HTERT RPE-1 (cell line): ENCODE data around the gene RAB36.

Source experiments
- in situ Hi-C: fragments of 300-500 bp; cut with MboI; formaldehyde crosslinking; loops from 4 replicates; pipeline ENCODE4 v1.14.3; 2020; ENCODE audit warnings: low sequenced_read_pairs

Gene RAB36

DNA sequence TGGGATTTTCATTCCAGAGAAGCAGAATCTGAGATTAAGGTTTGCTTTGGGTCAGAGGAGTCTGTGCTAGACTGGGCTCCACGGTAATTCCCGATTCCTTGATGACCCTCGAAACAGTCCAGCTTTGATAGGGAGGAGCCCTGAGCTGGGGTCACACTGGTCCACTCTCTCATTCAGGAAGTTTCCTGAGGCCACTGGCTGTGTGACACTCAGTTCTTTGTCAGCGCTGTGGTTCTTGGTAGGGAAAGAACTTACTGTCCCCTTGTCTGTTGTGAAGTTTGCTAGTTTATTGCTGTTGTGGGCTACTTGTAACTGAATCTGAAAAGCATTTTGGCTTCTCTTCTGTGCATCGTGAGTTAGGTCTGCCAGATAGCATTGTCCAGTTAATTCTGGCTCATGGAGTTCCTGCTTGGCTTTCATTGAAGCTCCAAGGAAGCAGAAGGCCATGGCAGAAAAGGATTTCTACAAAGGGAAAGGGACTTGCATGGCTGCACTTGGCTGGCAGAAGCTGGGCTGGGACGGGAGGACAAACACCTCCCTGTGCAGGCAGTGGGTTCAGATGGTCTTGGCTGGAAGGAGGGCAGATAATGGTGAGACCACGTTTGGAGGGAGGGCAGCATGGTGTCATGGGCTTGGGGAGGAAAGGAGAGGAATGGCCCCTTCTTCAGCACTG, 58.3 kb downstream of the RAB36 start:
- in situ Hi-C loops: no loop called here

DNA sequence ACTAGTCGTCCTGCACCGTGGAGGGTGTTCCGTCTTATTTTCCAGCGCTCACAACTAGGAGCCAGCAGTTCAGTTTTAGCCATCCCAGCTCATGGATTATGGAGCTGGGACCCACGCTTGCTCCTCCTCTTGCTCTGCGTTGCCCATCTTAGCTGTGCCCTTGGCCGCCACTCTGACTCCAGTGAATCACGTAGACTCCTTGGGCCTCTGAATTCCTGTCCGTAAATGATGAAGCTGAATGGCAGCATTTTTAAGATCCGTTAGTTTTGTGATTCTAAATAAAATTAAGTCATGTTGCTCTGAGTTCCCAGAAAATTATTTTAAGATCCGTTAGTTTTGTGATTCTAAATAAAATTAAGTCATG, 58.8 kb downstream of the RAB36 start:
- in situ Hi-C loops: no loop called here

DNA sequence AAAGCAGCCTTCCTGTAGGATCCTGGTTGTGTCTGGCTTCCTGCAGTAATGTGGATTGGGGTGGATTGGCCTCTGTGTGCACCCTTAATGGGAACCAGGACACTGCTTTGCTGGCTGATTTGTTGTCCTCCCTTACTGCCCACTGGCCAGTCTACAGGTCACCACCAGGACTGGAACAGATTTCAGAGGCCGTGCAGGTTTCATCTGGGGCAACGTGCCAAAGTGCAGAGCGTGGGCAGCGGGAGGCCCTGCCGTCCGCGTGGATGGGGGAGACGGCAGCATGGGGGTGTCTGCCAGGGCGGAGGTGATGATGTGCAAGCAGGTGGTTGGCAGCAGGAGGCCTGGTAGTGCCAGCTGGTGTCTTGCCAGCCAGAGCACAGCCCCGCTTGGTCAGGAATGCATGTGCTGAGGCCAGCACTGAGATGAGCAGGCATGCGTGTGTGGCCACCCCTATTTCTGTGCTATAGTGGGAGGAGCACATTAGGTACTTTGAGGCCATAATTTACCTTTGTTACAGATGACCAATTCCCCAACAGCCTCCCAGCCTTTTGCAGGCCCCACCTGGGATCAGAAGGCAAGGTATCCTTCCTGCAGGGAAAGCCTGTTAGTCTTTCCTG, 59.4 kb downstream of the RAB36 start:
- in situ Hi-C loops: no loop called here

DNA sequence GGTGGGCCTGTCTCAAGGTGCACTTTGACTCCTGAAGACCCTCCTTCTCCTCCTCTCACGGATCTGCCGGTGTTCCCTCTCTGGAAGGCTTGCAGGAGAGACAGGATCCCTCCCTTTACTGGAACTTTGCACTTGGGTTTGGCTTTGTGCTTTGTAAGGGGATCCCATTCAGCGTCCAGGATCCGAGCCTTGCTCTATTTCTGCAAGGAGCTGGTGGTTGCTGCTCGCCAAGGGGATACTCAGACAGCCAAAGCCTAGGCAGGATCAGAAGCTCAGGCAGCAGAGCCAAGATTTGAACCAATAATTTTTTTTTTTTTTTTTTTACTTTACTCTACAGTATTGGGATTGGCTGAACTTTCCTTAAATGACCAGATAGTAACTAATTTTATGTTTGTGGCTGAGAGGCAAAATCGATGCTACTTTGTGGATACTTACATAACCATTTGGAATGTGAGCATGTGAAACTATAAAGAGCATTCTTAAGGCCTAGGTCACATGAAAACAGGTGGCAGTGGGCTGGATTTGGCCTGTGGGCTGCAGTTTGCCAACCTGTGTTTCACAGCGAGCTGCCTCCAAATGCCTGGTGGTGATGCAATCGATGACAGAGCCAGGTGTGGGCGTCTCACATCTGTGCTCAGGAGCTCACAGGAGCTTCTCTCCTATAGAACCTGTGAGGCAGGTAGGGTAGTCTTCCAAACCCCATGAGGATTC, 60.2 kb downstream of the RAB36 start:
- in situ Hi-C loops: no loop called here

DNA sequence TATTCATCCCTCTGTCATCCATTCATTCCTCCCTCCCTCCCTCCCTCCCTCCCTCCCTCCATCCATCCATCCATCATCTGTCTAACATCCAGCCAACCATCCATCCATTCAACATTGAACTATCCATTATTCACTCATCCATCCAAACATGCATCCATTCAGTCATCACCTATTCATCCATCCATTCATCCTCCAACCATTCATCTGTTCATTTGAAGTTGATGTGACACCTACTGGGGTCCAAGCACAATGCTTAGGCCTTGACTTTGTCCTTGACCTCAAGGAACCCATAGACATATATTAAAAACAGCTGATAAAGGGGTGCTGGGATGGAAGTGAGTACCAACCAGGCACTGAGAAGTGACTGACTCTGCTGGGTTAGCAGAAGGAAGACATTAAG, 61.6 kb downstream of the RAB36 start:
- in situ Hi-C loops: no loop called here

DNA sequence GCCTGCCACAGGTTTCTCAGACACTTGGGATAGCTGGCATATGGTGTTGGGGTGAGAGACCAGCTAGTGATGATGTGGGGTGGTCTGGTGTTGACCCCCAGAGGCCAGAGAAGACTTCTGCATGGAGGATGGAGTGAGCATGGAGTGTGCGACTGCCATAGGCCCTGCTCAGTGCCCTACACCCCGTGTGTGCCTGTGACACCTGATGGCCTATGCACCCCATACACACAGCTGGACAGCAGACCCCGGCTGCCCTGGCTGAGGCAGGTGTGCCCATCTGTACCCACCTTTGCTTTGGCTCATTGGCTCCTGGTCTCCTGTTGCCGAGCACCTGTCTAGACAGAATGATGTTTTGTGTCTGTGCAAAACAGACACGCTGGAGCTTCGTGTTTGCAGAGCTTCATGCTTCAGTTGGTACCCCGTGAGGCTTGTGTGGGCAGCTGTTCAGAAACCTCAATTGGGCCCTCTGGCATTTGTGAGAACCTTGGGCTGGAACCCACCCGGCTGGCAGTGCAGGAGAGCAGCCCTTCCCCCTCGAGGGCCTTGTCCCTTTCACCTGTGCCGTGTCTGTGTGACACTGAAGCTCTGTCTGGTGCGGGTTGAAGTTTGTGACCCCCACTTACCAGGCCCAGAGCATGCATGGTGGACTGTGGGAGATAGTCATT, 62.6 kb downstream of the RAB36 start:
- in situ Hi-C loops: no loop called here

DNA sequence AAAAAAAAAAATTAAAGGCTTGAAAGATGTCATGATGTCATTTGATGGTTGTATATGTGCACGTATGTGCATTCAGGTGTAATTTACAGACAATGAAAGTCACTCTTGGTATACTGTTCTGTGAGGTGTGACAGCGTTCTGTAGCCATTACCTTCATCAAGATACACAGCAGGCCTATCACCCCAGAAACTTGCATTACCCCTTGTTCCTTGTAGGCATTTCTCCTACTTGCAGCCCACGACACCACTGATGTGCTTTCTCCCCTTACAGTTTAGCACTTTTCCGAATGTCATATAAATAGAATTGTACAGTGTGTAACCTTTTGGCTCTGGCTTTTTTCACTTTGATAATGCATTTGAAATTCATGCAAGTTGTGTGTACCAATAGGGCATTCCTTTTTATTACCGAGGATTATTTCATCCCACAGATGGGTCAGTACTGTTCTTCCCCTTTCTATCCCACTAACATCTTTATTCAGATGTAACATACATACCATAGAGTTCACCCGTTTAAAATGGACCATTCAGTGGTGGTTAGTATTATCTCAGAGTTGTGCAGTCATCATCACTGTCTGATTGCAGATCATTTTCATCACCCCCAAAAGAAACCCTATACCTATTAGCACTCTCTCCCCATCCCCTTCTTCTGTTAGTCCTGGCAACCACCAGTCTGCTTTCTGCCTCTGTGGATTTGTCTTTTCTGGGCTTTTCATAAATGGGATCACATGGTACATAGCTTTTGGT, 65.3 kb downstream of the RAB36 start:
- in situ Hi-C loops: no loop called here

DNA sequence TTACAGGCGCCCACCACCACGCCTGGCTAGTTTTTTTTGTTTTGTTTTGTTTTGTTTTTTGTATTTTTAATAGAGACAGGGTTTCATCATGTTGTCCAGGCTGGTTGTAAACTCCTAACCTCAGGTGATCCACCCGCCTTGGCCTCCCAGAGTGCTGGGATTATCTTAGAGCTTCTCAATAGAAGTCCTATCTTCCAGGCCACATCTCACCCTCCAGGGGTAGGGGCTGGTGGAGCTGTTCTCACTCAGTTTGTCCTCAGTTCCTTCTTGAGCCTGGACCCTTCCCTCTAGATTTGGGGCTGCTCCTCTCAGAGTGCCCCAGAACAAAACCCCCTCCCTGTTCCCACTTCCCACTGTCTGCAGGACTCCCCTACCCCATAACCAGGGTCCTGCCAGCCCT, 66.3 kb downstream of the RAB36 start:
- in situ Hi-C loops: no loop called here

DNA sequence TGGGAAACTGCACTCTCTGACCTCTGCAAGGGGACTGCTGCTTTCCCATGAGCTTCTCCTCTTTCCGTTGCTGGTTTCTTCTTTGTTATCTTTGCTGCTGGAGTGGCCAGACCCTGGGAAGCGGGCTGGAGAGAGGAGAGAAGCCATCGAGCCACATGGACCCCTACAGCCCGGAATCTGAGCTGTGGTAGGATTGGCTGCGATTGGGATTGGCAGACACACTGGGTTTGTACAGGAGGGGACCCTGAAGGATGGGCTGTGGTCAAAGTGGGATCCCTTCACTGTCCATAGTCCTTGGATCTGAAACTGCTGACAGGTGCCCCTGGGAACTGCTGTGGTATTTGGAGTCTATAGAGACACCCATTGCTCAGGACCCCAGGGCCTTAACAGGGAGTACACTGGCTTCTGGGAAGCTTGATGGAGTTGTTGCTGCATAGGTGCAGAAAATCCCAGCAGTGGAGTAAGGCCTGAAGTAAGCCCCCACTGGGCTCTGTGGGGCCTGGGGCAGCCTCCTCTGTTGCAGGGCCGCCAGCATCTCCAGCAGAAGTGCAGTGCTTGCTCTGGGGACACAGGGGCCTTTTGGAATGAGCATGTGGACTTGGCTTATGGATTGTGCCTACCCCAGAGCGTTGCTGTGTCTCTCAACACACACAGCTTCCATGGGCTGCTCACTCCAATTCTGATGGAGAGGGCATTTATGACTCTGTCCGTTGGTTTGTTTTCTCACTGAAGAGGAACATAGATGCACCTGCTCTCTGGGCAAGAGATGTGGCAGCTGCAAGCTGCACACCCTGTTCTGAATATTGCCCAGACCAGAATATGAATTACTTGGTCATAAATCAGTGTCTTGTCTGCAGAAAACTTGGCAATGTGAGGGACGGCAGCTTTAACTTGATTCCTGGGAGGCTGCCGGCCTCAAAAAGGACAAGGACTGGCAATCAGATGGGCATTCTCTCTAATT, 67.1 kb downstream of the RAB36 start:
- in situ Hi-C loops: no loop called here

DNA sequence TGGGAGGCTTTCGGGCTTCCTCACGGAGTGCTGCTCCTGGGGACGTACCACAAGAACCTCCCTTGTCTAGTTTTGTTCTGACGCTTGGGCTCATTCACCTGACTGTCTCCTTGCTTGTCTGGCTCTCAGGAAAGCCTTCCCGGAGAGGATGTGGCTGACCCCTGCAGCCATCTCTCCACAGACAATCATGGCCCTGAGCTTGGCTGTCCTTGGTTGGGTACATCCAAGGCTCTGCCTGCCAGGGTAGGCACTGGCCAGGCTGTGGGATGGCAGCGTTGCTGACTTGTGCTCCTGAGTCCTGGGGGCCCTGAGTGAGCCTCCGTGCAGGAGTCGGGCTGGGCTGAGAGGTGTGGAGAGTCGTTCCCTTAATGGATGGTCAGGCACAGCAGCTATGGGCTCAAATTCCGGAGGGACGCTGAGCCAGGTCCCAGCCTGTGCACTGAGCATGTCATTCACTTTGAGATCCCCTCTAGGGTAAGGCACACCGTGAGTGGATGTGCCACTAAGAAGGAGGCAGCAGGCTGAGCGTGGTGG, 67.8 kb downstream of the RAB36 start:
- in situ Hi-C loops: no loop called here

DNA sequence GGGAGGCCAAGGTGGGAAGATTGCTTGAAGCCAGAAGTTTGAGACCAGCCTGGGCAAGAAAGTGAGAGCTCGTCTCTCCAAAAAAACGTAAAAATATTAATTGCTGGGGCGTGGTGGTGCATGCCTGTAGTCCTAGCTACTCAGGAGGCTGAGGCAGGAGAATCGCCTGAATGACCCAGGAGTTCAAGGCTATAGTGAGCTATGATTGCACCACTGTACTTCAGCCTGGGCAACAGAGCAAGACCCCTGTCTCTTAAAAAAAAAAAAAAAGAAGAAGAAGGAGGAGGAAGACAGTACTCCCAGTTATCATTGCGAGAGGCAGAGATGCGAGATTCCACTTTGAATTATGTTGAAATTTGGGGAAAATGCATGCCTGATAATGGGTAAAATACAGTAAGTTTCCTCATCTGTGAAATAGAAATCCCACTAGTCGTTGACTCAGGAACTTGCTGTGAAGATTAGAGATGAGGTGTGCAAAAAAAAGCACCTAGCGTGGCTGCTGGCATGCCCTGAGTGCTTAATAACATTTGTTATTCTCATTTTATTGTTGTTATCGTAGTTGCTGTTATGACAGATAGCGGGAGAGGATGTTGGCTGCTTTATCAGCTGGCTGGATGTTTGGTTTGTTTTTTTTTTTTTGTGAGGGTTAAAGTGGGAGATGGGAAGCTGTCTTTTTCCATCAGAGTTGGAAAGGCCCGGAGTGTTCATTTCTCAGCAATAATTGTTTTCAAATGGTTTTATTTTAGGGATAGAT, 68.5 kb downstream of the RAB36 start:
- in situ Hi-C loops: no loop called here
